ENCODE data around the gene ZNF792.
A peak's percentile ranks its signal among the peaks of the same experiment; 100 is the strongest.

The ZNF792 gene

GRCh38 chr19:34962687-34963572, 1.1 kb downstream of the ZNF792 start:
- H3K4me1 ChIP-seq = peaks cover 0 to 26% (median 12%) of the 10 kb centered on the region in 4 donors
- peaks cover 28 to 36% (median 32%) of the 10 kb centered on the region in 3 donors for H3K36me3 ChIP-seq
- H3K27me3 ChIP-seq = no peaks in the 10 kb centered on the region
- no peak for TF ChIP-seq CTCF (IDR thresholded peaks at IDR 0.05)
- peaks cover 4 to 34% (median 33%) of the 10 kb centered on the region in 3 donors for H3K9me3 ChIP-seq
- DNase-seq = no peak
- peak overlapping the region; percentile 84 to 89 for H3K4me3 ChIP-seq
- peak overlapping the region in 1 of 2 donors; percentile 60 for H3K27ac ChIP-seq
- intact Hi-C loops (cut with DNase I; ENCODE audit: low total_unique reads) = no loop called here

GRCh38 chr19:34961775-34962686, 2.0 kb downstream of the ZNF792 start:
- Histone ChIP-seq H3K9me3 (peaks cover 8 to 43% (median 41%) of the 10 kb centered on the region in 3 donors), H3K27ac (no peak overlapping the region), H3K36me3 (peaks cover 37 to 45% (median 41%) of the 10 kb centered on the region in 3 donors), H3K27me3 (no peaks in the 10 kb centered on the region), H3K4me3 (peak overlapping the region in 1 of 2 donors; percentile 89), H3K4me1 (peaks cover 0 to 26% (median 12%) of the 10 kb centered on the region in 4 donors)
- no peak for TF ChIP-seq CTCF (IDR thresholded peaks at IDR 0.05)
- no peak for DNase-seq
- intact Hi-C loops (cut with DNase I; ENCODE audit: low total_unique reads) = no loop called here

GRCh38 chr19:34960940-34961679, 2.9 kb downstream of the ZNF792 start:
- H3K36me3 ChIP-seq = peaks cover 41 to 54% (median 51%) of the 10 kb centered on the region in 3 donors
- peaks cover 0 to 26% (median 12%) of the 10 kb centered on the region in 4 donors for H3K4me1 ChIP-seq
- no peak for DNase-seq
- H3K27ac ChIP-seq = no peak overlapping the region
- no peak for TF ChIP-seq CTCF (IDR thresholded peaks at IDR 0.05)
- H3K4me3 ChIP-seq = no peak overlapping the region
- intact Hi-C loops (cut with DNase I; ENCODE audit: low total_unique reads) = no loop called here
- H3K27me3 ChIP-seq = no peaks in the 10 kb centered on the region
- H3K9me3 ChIP-seq = peaks cover 8 to 52% (median 50%) of the 10 kb centered on the region in 3 donors

GRCh38 chr19:34960103-34960805, 3.8 kb downstream of the ZNF792 start:
- TF ChIP-seq CTCF (IDR thresholded peaks at IDR 0.05) = no peak
- Histone ChIP-seq H3K4me3 (no peak overlapping the region), H3K4me1 (peaks cover 0 to 26% (median 12%) of the 10 kb centered on the region in 4 donors), H3K9me3 (peaks cover 8 to 61% (median 58%) of the 10 kb centered on the region in 3 donors), H3K36me3 (peaks cover 48 to 63% (median 53%) of the 10 kb centered on the region in 3 donors), H3K27me3 (no peaks in the 10 kb centered on the region), H3K27ac (no peak overlapping the region)
- intact Hi-C loops (cut with DNase I; ENCODE audit: low total_unique reads) = no loop called here
- DNase-seq = no peak
